ENCODE data around the gene CCDC51. TPM values are rescaled to one million over a fixed set of nuclear protein-coding genes. Genes with fewer than 3 reads are reported as not detected.

The CCDC51 gene
- total RNA-seq, 4 donors from 2014 or later = 8.3 to 19.8 (median 16.1) TPM

DNA sequence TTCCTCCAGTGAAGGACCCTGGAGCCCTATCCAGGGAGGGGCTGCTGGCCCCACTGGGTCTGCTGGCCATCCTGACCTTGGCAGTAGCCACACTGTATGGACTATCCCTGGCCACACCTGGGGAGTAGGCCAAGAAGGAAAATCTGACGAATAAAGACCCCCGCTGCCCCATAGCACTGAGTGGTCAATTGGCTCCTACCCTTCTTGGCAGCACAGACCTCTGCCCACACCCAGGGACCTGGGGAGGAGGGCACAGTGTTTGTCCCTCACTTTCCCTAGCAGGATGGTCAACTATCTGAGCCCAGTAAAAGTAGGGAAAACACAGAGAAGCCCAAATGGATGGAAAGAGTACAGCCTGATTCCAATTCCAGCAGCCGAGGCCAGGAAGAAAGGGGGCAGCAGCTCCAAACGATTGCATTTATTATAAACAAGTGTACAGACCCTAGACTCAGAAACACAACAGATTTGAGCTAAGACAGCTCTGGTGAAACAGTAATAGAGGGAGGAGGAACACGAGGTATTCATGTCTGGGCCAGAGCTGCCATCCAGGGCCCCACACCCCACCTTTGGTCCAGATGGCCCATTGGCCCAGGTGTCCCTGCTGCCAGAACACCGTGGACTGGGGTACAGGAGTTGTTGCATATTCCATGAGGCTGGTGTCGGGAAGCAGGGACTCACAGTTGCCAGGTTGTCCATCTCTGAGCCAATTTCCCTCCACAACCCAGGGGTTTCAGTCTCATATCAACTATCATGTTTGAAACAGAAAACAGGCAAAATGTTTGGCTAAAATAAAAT lies 27.8 kb upstream of the CCDC51 start:
- TF ChIP-seq, protein P1, sequence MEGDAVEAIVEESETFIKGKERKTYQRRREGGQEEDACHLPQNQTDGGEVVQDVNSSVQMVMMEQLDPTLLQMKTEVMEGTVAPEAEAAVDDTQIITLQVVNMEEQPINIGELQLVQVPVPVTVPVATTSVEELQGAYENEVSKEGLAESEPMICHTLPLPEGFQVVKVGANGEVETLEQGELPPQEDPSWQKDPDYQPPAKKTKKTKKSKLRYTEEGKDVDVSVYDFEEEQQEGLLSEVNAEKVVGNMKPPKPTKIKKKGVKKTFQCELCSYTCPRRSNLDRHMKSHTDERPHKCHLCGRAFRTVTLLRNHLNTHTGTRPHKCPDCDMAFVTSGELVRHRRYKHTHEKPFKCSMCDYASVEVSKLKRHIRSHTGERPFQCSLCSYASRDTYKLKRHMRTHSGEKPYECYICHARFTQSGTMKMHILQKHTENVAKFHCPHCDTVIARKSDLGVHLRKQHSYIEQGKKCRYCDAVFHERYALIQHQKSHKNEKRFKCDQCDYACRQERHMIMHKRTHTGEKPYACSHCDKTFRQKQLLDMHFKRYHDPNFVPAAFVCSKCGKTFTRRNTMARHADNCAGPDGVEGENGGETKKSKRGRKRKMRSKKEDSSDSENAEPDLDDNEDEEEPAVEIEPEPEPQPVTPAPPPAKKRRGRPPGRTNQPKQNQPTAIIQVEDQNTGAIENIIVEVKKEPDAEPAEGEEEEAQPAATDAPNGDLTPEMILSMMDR (IDR thresholded peaks at IDR 0.05; ENCODE audit: low read depth) = no peak

DNA sequence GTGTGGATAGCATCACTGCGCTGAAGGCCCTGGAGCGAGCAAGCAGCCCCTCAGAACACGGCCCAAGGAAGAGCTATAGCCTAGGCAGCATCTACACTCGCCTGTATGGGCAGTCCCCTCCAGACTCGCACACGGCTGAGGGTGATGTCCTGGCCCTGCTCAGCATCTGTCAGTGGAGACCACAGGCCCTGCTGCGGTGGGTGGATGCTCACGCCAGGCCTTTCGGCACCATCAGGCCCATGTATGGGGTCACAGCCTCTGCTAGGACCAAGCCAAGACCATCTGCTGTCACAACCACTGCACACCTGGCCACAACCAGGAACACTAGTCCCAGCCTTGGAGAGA lies 27.2 kb upstream of the CCDC51 start:
- TF ChIP-seq, protein P1 (IDR thresholded peaks at IDR 0.05; ENCODE audit: low read depth) = no peak

DNA sequence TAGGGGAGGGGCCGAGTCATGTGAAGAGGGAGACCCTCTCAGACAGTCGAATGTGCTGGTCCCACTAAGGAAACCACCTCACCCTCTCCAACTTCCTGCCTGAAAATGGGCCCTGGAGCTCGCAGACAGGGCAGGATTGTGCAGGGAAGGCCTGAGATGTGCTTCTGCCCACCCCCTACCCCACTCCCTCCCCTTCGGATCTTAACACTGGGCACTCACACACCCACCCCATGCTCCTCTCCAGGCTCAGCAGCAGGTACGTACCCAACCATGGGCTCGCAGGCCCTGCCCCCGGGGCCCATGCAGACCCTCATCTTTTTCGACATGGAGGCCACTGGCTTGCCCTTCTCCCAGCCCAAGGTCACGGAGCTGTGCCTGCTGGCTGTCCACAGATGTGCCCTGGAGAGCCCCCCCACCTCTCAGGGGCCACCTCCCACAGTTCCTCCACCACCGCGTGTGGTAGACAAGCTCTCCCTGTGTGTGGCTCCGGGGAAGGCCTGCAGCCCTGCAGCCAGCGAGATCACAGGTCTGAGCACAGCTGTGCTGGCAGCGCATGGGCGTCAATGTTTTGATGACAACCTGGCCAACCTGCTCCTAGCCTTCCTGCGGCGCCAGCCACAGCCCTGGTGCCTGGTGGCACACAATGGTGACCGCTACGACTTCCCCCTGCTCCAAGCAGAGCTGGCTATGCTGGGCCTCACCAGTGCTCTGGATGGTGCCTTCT lies 26.6 kb upstream of the CCDC51 start:
- TF ChIP-seq, protein P1 (IDR thresholded peaks at IDR 0.05; ENCODE audit: low read depth) = no peak

DNA sequence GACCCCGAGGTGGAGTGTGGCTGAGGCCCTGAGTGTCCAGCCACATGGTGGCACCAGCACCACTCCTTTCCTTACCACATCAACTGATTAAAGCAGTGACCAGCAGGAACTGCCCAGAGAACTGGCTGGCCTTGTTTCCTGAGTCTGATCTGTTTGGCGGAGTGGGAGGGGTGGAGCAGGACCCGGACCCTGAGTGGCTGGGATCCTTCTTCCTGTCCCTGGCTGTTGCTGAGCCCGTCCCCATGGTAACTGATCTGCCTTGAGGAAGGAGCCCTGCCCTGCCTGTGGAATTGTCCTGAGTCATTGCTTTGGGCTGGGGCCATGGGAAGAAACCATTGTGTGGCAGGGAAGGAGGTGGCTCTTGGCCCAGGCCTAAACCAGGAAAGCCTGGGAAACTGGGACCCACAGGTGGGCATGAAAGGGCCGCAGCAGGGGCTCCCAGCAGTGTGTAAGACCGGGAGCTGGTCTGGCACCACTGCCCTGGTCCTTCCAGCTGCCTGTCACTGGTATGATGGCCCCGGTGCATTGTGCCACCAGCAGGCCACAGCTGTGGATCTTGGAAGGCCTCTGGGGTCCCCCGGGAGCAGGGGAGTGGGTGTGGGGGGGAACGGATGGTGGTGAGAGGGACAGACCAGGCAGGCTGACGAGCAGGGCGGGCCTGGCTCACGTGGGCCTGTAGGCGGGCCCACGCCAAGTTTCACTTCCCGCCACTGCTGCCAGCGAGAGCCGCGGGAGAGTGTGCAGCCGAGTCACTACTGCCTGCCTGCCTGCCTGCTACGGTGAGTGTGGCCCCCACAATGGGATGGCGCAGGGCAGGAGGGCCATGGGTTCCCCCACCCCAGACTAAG lies 25.8 kb upstream of the CCDC51 start:
- TF ChIP-seq, protein P1 (IDR thresholded peaks at IDR 0.05; ENCODE audit: low read depth) = no peak

DNA sequence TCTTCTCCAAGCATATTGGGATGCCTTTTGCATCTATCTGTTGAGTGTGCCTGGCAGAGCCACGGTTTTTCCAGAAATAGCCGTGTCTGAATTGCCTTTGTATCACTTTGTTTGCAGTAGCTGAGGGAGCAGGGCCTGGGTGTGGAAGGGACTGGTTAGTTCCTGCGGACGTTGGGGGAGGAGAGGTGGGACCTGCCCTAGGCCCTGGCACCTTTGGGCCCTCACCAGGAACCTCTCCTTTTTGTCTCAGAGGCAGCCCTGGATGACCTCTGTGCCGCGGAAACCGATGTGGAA lies 25.3 kb upstream of the CCDC51 start:
- TF ChIP-seq, protein P1 (IDR thresholded peaks at IDR 0.05; ENCODE audit: low read depth) = no peak

- TF ChIP-seq, protein P1 (IDR thresholded peaks at IDR 0.05; ENCODE audit: low read depth) = no peak
Measured at GRCh38 chr3:48464713-48465221, 24.8 kb upstream of the CCDC51 start.

- TF ChIP-seq, protein P1 (IDR thresholded peaks at IDR 0.05; ENCODE audit: low read depth) = no peak
Measured at GRCh38 chr3:48463703-48464102, 23.8 kb upstream of the CCDC51 start.

Data from subcutaneous adipose tissue (tissue), 4 donors.